Measurements from ENCODE around the gene NOX3. TPM values are rescaled to one million over a fixed set of nuclear protein-coding genes. Genes with fewer than 3 reads are reported as not detected.

NOX3 gene
- total RNA-seq, 1 experiment from 2014 or later: not detected

- H3K4me3 ChIP-seq (ENCODE audit: low read length): no peak overlapping the region
- H3K9ac ChIP-seq (ENCODE audit: low read length): no peak overlapping the region
- no peaks in the 10 kb centered on the region for H3K79me2 ChIP-seq (ENCODE audit: low read length)
- no peaks in the 10 kb centered on the region for H3K36me3 ChIP-seq (ENCODE audit: insufficient read depth, low read length)
- no peak overlapping the region for H3K27ac ChIP-seq (ENCODE audit: low read length)
- H3K9me3 ChIP-seq (ENCODE audit: low read length): no peaks in the 10 kb centered on the region
- 0 out of 2 replicates have a peak, but pooled peaks cover 3% of the 10 kb centered on the region for H3K27me3 ChIP-seq (ENCODE audit: low read length)
- H3K9me2 ChIP-seq (replicated peaks; ENCODE audit: insufficient read depth, low read length): no peaks in the 10 kb centered on the region
- H3K4me1 ChIP-seq (ENCODE audit: low read length): no peaks in the 10 kb centered on the region
- H4K20me1 ChIP-seq (ENCODE audit: insufficient read depth, low read depth, low read length): no peaks in the 10 kb centered on the region
- no peak overlapping the region for H2AFZ ChIP-seq (ENCODE audit: low read length)
- no peak overlapping the region for H3K4me2 ChIP-seq (ENCODE audit: low read depth, low read length, poor library complexity, severe bottlenecking)
- DNase-seq: no peak
These were observed 10.4 kb downstream of the NOX3 start for GRCh38 chr6:155444952-155445903.

DNA sequence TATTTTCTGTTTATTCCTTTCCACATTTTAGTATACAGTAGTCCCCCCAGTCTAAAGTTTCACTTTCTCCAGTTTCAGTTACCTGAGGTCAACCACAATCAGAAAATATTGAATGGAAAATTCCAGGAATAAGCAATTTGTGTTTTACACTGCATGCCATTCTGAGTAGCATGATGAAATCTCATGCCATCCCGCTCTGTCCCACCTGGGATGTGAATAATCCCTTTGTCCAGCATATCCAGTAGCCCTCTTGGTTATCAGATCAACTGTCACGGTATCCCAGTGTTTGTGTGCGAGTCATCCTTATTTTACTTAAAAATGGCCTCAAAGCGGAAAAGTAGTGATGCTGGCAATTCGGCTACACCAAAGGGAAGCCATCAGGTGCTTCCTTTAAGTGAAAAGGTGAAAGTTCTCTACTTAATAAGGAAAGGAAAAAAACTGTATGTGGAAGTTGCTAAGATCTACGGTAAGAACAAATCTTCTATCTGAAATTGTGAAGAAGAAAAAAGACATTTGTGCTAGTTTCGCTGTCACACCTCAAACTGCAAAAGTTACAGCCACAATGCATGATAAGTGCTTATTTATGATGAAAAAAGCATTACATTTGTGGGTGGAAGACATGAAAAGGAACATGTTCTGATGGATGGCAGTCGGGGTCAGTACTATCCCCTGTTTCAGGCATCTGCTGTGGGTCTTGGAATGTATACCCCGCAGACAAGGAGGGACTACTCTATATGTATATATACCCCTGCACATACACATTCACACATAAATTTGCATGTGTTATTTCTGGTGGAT, 11.3 kb downstream of the NOX3 start:
- Histone ChIP-seq H3K9ac (ENCODE audit: low read length) (no peak overlapping the region), H3K9me2 (replicated peaks; ENCODE audit: insufficient read depth, low read length) (no peaks in the 10 kb centered on the region), H3K79me2 (ENCODE audit: low read length) (no peaks in the 10 kb centered on the region), H3K4me2 (ENCODE audit: low read depth, low read length, poor library complexity, severe bottlenecking) (no peak overlapping the region), H3K27ac (ENCODE audit: low read length) (no peak overlapping the region), H3K9me3 (ENCODE audit: low read length) (no peaks in the 10 kb centered on the region), H2AFZ (ENCODE audit: low read length) (no peak overlapping the region), H3K36me3 (ENCODE audit: insufficient read depth, low read length) (no peaks in the 10 kb centered on the region), H3K27me3 (ENCODE audit: low read length) (0 out of 2 replicates have a peak, but pooled peaks cover 3% of the 10 kb centered on the region), H4K20me1 (ENCODE audit: insufficient read depth, low read depth, low read length) (no peaks in the 10 kb centered on the region), H3K4me1 (ENCODE audit: low read length) (no peaks in the 10 kb centered on the region), H3K4me3 (ENCODE audit: low read length) (no peak overlapping the region)
- no peak for DNase-seq

DNA sequence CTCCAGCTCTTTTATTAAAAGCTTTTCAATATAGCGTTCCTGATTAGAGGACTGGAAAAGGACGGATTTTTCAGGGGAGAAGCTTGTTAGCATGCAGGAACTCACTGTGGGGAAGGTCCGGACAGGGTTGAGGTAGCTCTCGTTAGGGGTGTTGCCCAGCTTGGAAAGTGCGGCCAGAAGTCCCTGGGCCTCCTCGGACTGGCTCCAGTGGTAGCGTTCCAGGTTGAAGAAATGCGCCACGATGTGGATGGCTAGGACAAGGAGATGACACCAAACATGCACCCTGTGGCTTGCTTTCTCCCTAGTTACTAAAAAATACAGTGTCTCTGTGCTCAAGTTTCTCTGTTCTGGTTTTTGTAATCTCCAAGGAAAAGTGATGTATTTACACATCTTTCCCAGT, 12.5 kb downstream of the NOX3 start:
- Histone ChIP-seq H3K27ac (ENCODE audit: low read length) (no peak overlapping the region), H3K9me3 (ENCODE audit: low read length) (no peaks in the 10 kb centered on the region), H2AFZ (ENCODE audit: low read length) (no peak overlapping the region), H3K9me2 (replicated peaks; ENCODE audit: insufficient read depth, low read length) (no peaks in the 10 kb centered on the region), H3K27me3 (ENCODE audit: low read length) (0 out of 2 replicates have a peak, but pooled peaks cover 3% of the 10 kb centered on the region), H3K9ac (ENCODE audit: low read length) (no peak overlapping the region), H3K4me3 (ENCODE audit: low read length) (no peak overlapping the region), H3K4me2 (ENCODE audit: low read depth, low read length, poor library complexity, severe bottlenecking) (no peak overlapping the region), H4K20me1 (ENCODE audit: insufficient read depth, low read depth, low read length) (no peaks in the 10 kb centered on the region), H3K4me1 (ENCODE audit: low read length) (no peaks in the 10 kb centered on the region), H3K79me2 (ENCODE audit: low read length) (no peaks in the 10 kb centered on the region), H3K36me3 (ENCODE audit: insufficient read depth, low read length) (no peaks in the 10 kb centered on the region)
- no peak for DNase-seq

- Histone ChIP-seq H4K20me1 (ENCODE audit: insufficient read depth, low read depth, low read length) (no peaks in the 10 kb centered on the region), H2AFZ (ENCODE audit: low read length) (no peak overlapping the region), H3K36me3 (ENCODE audit: insufficient read depth, low read length) (no peaks in the 10 kb centered on the region), H3K27ac (ENCODE audit: low read length) (no peak overlapping the region), H3K4me1 (ENCODE audit: low read length) (no peaks in the 10 kb centered on the region), H3K9ac (ENCODE audit: low read length) (no peak overlapping the region), H3K9me3 (ENCODE audit: low read length) (no peaks in the 10 kb centered on the region), H3K4me3 (ENCODE audit: low read length) (no peak overlapping the region), H3K4me2 (ENCODE audit: low read depth, low read length, poor library complexity, severe bottlenecking) (no peak overlapping the region), H3K9me2 (replicated peaks; ENCODE audit: insufficient read depth, low read length) (no peaks in the 10 kb centered on the region), H3K79me2 (ENCODE audit: low read length) (no peaks in the 10 kb centered on the region), H3K27me3 (ENCODE audit: low read length) (no peaks in the 10 kb centered on the region)
- DNase-seq: no peak
These were observed 13.1 kb downstream of the NOX3 start for GRCh38 chr6:155442562-155442961.

- no peak for DNase-seq
- no peak overlapping the region for H3K27ac ChIP-seq (ENCODE audit: low read length)
- H3K4me1 ChIP-seq (ENCODE audit: low read length): no peaks in the 10 kb centered on the region
- no peaks in the 10 kb centered on the region for H3K79me2 ChIP-seq (ENCODE audit: low read length)
- H3K27me3 ChIP-seq (ENCODE audit: low read length): no peaks in the 10 kb centered on the region
- H4K20me1 ChIP-seq (ENCODE audit: insufficient read depth, low read depth, low read length): no peaks in the 10 kb centered on the region
- H3K4me2 ChIP-seq (ENCODE audit: low read depth, low read length, poor library complexity, severe bottlenecking): no peak overlapping the region
- no peaks in the 10 kb centered on the region for H3K9me2 ChIP-seq (replicated peaks; ENCODE audit: insufficient read depth, low read length)
- no peaks in the 10 kb centered on the region for H3K9me3 ChIP-seq (ENCODE audit: low read length)
- no peak overlapping the region for H3K4me3 ChIP-seq (ENCODE audit: low read length)
- H3K9ac ChIP-seq (ENCODE audit: low read length): no peak overlapping the region
- H3K36me3 ChIP-seq (ENCODE audit: insufficient read depth, low read length): no peaks in the 10 kb centered on the region
- no peak overlapping the region for H2AFZ ChIP-seq (ENCODE audit: low read length)
These were observed 14.6 kb downstream of the NOX3 start for GRCh38 chr6:155441112-155441465.

- Histone ChIP-seq H3K27me3 (ENCODE audit: low read length) (no peaks in the 10 kb centered on the region), H3K79me2 (ENCODE audit: low read length) (no peaks in the 10 kb centered on the region), H2AFZ (ENCODE audit: low read length) (no peak overlapping the region), H3K4me1 (ENCODE audit: low read length) (no peaks in the 10 kb centered on the region), H3K27ac (ENCODE audit: low read length) (no peak overlapping the region), H4K20me1 (ENCODE audit: insufficient read depth, low read depth, low read length) (no peaks in the 10 kb centered on the region), H3K9ac (ENCODE audit: low read length) (no peak overlapping the region), H3K4me2 (ENCODE audit: low read depth, low read length, poor library complexity, severe bottlenecking) (no peak overlapping the region), H3K4me3 (ENCODE audit: low read length) (no peak overlapping the region), H3K36me3 (ENCODE audit: insufficient read depth, low read length) (no peaks in the 10 kb centered on the region), H3K9me3 (ENCODE audit: low read length) (no peaks in the 10 kb centered on the region), H3K9me2 (replicated peaks; ENCODE audit: insufficient read depth, low read length) (no peaks in the 10 kb centered on the region)
- DNase-seq: no peak
These were observed 15.1 kb downstream of the NOX3 start for GRCh38 chr6:155440398-155441111.

DNA sequence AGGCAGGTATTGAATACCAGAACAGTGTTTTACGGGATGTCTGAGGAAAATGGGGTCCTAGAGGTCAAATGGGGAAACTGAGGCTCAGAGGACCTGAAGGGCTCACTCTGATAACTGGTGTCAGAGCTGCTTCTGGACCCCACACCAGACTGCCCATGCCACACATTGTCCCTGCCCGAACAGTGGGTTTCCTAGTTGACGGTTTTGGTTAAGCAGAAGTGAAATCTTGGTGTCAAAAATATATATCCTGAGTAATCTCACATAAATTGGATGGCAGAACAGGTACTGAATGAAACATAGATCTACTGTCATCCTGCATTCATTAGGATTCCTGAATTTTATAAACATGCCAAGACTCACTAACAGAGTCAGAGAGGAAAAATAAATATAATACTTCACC, 16.3 kb downstream of the NOX3 start:
- no peak for DNase-seq
- Histone ChIP-seq H3K4me1 (ENCODE audit: low read length) (no peaks in the 10 kb centered on the region), H4K20me1 (ENCODE audit: insufficient read depth, low read depth, low read length) (no peaks in the 10 kb centered on the region), H2AFZ (ENCODE audit: low read length) (no peak overlapping the region), H3K79me2 (ENCODE audit: low read length) (no peaks in the 10 kb centered on the region), H3K4me2 (ENCODE audit: low read depth, low read length, poor library complexity, severe bottlenecking) (no peak overlapping the region), H3K9me2 (replicated peaks; ENCODE audit: insufficient read depth, low read length) (no peaks in the 10 kb centered on the region), H3K9ac (ENCODE audit: low read length) (no peak overlapping the region), H3K9me3 (ENCODE audit: low read length) (no peaks in the 10 kb centered on the region), H3K27me3 (ENCODE audit: low read length) (no peaks in the 10 kb centered on the region), H3K36me3 (ENCODE audit: insufficient read depth, low read length) (no peaks in the 10 kb centered on the region), H3K27ac (ENCODE audit: low read length) (no peak overlapping the region), H3K4me3 (ENCODE audit: low read length) (no peak overlapping the region)
